Measurements from ENCODE around the gene TMEM259. TPM values are rescaled to one million over a fixed set of nuclear protein-coding genes. Genes with fewer than 3 reads are reported as not detected.

The TMEM259 gene
- total RNA-seq, 2 donors from 2014 or later: 142 to 306 TPM

- 93% methylated on average over 4 of the region's 10 CpGs; no CpG with 5 or more reads in 1 of the 2 donors for WGBS, 2 donors
- TF ChIP-seq POLR2A (IDR thresholded peaks at IDR 0.05) (no peak), CTCF (IDR thresholded peaks at IDR 0.05) (no peak)
- peaks cover 5 to 22% of the 10 kb centered on the region in 2 donors for H3K36me3 ChIP-seq (replicated peaks in 1 of 2; ENCODE audit: insufficient read depth in 1 of 2, low read depth in 2 of 2)
- H3K27me3 ChIP-seq: no peaks in the 10 kb centered on the region
- H3K4me1 ChIP-seq: peaks cover 34% of the 10 kb centered on the region
- intact Hi-C loops (cut with DNase I): no loop called here
- H3K9me3 ChIP-seq: no peaks in the 10 kb centered on the region
- DNase-seq (no peak), ATAC-seq (no peak)
- no peak overlapping the region for H3K4me3 ChIP-seq
- H3K27ac ChIP-seq: no peak overlapping the region
Observed at GRCh38 chr19:1013218-1013617, 7.7 kb downstream of the TMEM259 start.

- DNase-seq: no peak
- 93 to 94% methylated on average over 5 to 11 of the region's 18 CpGs for WGBS, 2 donors
- intact Hi-C loops (cut with DNase I): no loop called here
- Histone ChIP-seq H3K27me3 (no peaks in the 10 kb centered on the region), H3K4me3 (no peak overlapping the region), H3K36me3 (replicated peaks in 1 of 2; ENCODE audit: insufficient read depth in 1 of 2, low read depth in 2 of 2) (peaks cover 5 to 22% of the 10 kb centered on the region in 2 donors), H3K4me1 (peaks cover 25% of the 10 kb centered on the region), H3K9me3 (no peaks in the 10 kb centered on the region), H3K27ac (no peak overlapping the region)
- TF ChIP-seq CTCF (IDR thresholded peaks at IDR 0.05) (no peak), POLR2A (IDR thresholded peaks at IDR 0.05) (no peak)
- ATAC-seq: no peak
Observed at GRCh38 chr19:1012334-1012733, 8.6 kb downstream of the TMEM259 start.

- Histone ChIP-seq H3K9me3 (no peaks in the 10 kb centered on the region), H3K27me3 (no peaks in the 10 kb centered on the region), H3K4me1 (peaks cover 20% of the 10 kb centered on the region), H3K4me3 (no peak overlapping the region), H3K27ac (no peak overlapping the region), H3K36me3 (replicated peaks in 1 of 2; ENCODE audit: insufficient read depth in 1 of 2, low read depth in 2 of 2) (peaks cover 5 to 22% of the 10 kb centered on the region in 2 donors)
- DNase-seq (no peak), ATAC-seq (no peak)
- intact Hi-C loops (cut with DNase I): no loop called here
- 0 to 96% methylated on average over 1 to 34 of the region's 36 CpGs for WGBS, 2 donors
- TF ChIP-seq CTCF (IDR thresholded peaks at IDR 0.05) (no peak), POLR2A (IDR thresholded peaks at IDR 0.05) (no peak)
Observed at GRCh38 chr19:1011831-1012333, 9.0 kb downstream of the TMEM259 start.

GRCh38 chr19:1010586-1011510 lies 10.1 kb downstream of the TMEM259 start:
- peaks cover 10% of the 10 kb centered on the region for H3K4me1 ChIP-seq
- no peaks in the 10 kb centered on the region for H3K9me3 ChIP-seq
- no peak for TF ChIP-seq POLR2A (IDR thresholded peaks at IDR 0.05)
- TF ChIP-seq CTCF (IDR thresholded peaks at IDR 0.05): no peak
- ATAC-seq: no peak
- peaks cover 5 to 22% of the 10 kb centered on the region in 2 donors for H3K36me3 ChIP-seq (replicated peaks in 1 of 2; ENCODE audit: insufficient read depth in 1 of 2, low read depth in 2 of 2)
- no peak for DNase-seq
- no peaks in the 10 kb centered on the region for H3K27me3 ChIP-seq
- intact Hi-C loops (cut with DNase I): no loop called here
- WGBS, 2 donors: 91 to 94% methylated on average over 38 to 46 of the region's 56 CpGs
- H3K27ac ChIP-seq: no peak overlapping the region
- no peak overlapping the region for H3K4me3 ChIP-seq

Data from body of pancreas (tissue), 4 donors.